HG03135 (cell line): ENCODE results near the gene CDCA8.
A peak's percentile ranks its signal among the peaks of the same experiment; 100 is the strongest.

Experiments used
- ATAC-seq: cut with Tn5 transposase; IDR thresholded peaks from one replicate; pipeline ENCODE4 v1.9.1; 2021; ENCODE audit warnings: mild to moderate bottlenecking, moderate library complexity; ENCODE audit not compliant: unreplicated experiment

CDCA8 gene

GRCh38 chr1:37692078-37692833, at the start of gene CDCA8:
CDCA8 (plus strand) TSS chr1:37692516; CDS start chr1:37692691, 175 bp downstream.
- peak; percentile 73 for ATAC-seq

GRCh38 chr1:37647281-37647680, 45.0 kb upstream of the CDCA8 start:
- no peak for ATAC-seq

- ATAC-seq: no peak
These were observed 42.1 kb upstream of the CDCA8 start for GRCh38 chr1:37650173-37650572.

GRCh38 chr1:37650721-37651120, 41.6 kb upstream of the CDCA8 start:
- ATAC-seq: no peak

GRCh38 chr1:37651803-37652202, 40.5 kb upstream of the CDCA8 start:
- ATAC-seq: no peak

- no peak for ATAC-seq
These were observed 39.3 kb upstream of the CDCA8 start for GRCh38 chr1:37652976-37653375.

GRCh38 chr1:37653906-37654305, 38.4 kb upstream of the CDCA8 start:
- no peak for ATAC-seq

- ATAC-seq: no peak
These were observed 37.0 kb upstream of the CDCA8 start for GRCh38 chr1:37655274-37655673.

- no peak for ATAC-seq
These were observed 36.3 kb upstream of the CDCA8 start for GRCh38 chr1:37656026-37656425.

GRCh38 chr1:37656881-37657280, 35.4 kb upstream of the CDCA8 start:
- ATAC-seq: no peak

GRCh38 chr1:37657620-37658412, 34.5 kb upstream of the CDCA8 start:
- no peak for ATAC-seq

- ATAC-seq: no peak
These were observed 33.8 kb upstream of the CDCA8 start for GRCh38 chr1:37658486-37658885.

GRCh38 chr1:37660664-37661063, 31.7 kb upstream of the CDCA8 start:
- ATAC-seq: no peak

GRCh38 chr1:37661401-37661800, 30.9 kb upstream of the CDCA8 start:
- no peak for ATAC-seq

GRCh38 chr1:37662031-37662755, 30.1 kb upstream of the CDCA8 start:
- ATAC-seq: no peak

GRCh38 chr1:37663426-37664000, 28.8 kb upstream of the CDCA8 start:
- ATAC-seq: no peak

GRCh38 chr1:37666241-37666867, 26.0 kb upstream of the CDCA8 start:
- no peak for ATAC-seq

GRCh38 chr1:37667023-37667671, 25.2 kb upstream of the CDCA8 start:
- ATAC-seq: no peak

GRCh38 chr1:37670133-37670532, 22.2 kb upstream of the CDCA8 start:
- ATAC-seq: no peak

GRCh38 chr1:37671261-37671660, 21.1 kb upstream of the CDCA8 start:
- ATAC-seq: no peak
